Measurements from ENCODE around the gene SLC38A7.

The SLC38A7 gene

DNA sequence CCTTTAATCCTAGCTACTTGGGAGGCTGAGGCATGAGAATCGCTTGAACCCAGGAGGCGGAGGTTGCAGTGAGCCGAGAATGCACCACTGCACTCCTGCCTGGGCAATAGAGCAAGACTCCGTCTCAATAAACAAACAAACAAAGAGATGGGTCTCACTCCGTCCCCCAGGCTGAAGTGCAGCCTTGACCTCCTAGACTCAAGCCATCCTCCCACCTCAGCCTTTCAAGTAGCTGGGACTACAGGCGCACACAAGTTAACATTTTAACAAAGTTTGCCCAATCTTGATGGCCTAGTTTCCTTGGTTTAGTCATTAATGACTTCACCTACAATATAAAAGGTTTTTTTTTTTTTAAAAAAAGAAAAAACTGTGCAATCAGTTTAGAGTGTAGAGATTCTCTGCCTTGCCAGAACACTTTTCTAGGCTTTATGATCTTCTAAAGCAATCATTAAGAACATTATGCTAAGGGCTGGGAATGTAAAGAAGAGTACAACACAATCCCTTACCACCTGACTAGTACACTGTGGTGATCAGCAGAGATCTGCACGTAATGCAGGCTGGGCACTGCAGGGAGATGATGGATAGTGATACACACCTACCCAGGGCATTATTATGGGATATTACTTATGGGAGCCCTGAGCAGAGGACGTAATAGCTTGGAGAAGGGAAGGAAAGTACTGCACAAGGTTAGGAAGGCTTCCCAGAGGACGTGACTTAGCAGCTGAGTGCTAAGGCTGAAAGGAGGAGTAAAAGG is 42.6 kb upstream of the SLC38A7 start:
- Histone ChIP-seq H2BK15ac (ENCODE audit: low read depth, poor library complexity, severe bottlenecking) (no peak overlapping the region), H3K27ac (ENCODE audit: low read length, poor library complexity, severe bottlenecking) (no peak overlapping the region), H3K4ac (ENCODE audit: low read depth in 1 of 2, low read length in 2 of 2) (no peak overlapping the region), H3K36me3 (ENCODE audit: control insufficient read depth in 1 of 2, insufficient read depth in 2 of 2, low read depth in 1 of 2, low read length in 2 of 2) (peaks cover 9 to 16% of the 10 kb centered on the region in 2 experiments), H3K14ac (ENCODE audit: low read length in 2 of 2) (no peak overlapping the region), H3K18ac (ENCODE audit: low read depth in 1 of 2, low read length in 2 of 2) (no peak overlapping the region), H2BK5ac (ENCODE audit: low read depth, low read length, poor library complexity, severe bottlenecking) (no peak overlapping the region), H2AK5ac (ENCODE audit: low read length, severe bottlenecking) (no peak overlapping the region), H3K27me3 (ENCODE audit: control insufficient read depth in 1 of 2, insufficient read depth in 1 of 2, low read length in 2 of 2) (no peaks in the 10 kb centered on the region), H3K23ac (ENCODE audit: low read length in 2 of 2) (no peak overlapping the region), H2BK120ac (ENCODE audit: low read depth, low read length) (no peak overlapping the region), H3K79me1 (replicated peaks; ENCODE audit: low read length, poor library complexity, severe bottlenecking) (peaks cover 16% of the 10 kb centered on the region), H2AFZ (ENCODE audit: low read depth, low read length) (no peak overlapping the region), H3K4me3 (ENCODE audit: insufficient read depth in 1 of 2, low read depth in 1 of 2, low read length in 2 of 2) (no peak overlapping the region), H3K9ac (ENCODE audit: low read length) (no peak overlapping the region), H4K91ac (ENCODE audit: low read length) (no peak overlapping the region), H4K8ac (ENCODE audit: low read length) (no peak overlapping the region), H3K4me2 (ENCODE audit: low read length, poor library complexity, severe bottlenecking) (no peak overlapping the region), H3K9me3 (ENCODE audit: control insufficient read depth, low read length) (no peaks in the 10 kb centered on the region), H2BK12ac (ENCODE audit: low read length in 2 of 2) (no peak overlapping the region), H3K4me1 (ENCODE audit: control insufficient read depth, insufficient read depth, low read depth, low read length) (no peaks in the 10 kb centered on the region)
- DNase-seq, result no peak
- WGBS, result 90% methylated on average over 9 of the region's 9 CpGs

DNA sequence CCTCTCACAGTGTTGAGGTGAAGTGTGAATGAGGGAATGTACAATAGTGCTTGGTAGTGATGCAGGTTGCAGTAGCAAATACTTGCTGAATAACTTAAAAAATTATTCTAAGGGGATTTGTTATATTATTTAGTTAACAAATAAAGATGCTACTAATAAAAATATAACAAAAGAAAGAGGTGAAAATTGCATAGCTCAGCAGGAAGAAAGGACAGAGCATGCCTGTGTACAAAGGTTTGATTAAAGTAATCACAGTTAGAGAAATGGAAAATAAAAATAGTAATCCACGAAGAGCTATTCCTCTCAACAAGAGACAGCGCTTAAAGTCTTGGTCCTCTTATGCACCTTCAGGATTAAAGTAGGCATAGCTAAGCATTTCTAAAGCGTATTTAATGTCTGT is 38.5 kb upstream of the SLC38A7 start:
- no peak overlapping the region for H2BK120ac ChIP-seq (ENCODE audit: low read depth, low read length)
- no peak overlapping the region for H3K18ac ChIP-seq (ENCODE audit: low read depth in 1 of 2, low read length in 2 of 2)
- no peak overlapping the region for H3K4ac ChIP-seq (ENCODE audit: low read depth in 1 of 2, low read length in 2 of 2)
- no peaks in the 10 kb centered on the region for H3K27me3 ChIP-seq (ENCODE audit: control insufficient read depth in 1 of 2, insufficient read depth in 1 of 2, low read length in 2 of 2)
- DNase-seq, result no peak
- H3K9me3 ChIP-seq (ENCODE audit: control insufficient read depth, low read length), result no peaks in the 10 kb centered on the region
- H3K36me3 ChIP-seq (ENCODE audit: control insufficient read depth in 1 of 2, insufficient read depth in 2 of 2, low read depth in 1 of 2, low read length in 2 of 2), result peaks cover 24 to 43% of the 10 kb centered on the region in 2 experiments
- H3K14ac ChIP-seq (ENCODE audit: low read length in 2 of 2), result no peak overlapping the region
- H3K9ac ChIP-seq (ENCODE audit: low read length), result no peak overlapping the region
- no peaks in the 10 kb centered on the region for H3K4me1 ChIP-seq (ENCODE audit: control insufficient read depth, insufficient read depth, low read depth, low read length)
- peaks cover 10% of the 10 kb centered on the region for H3K79me1 ChIP-seq (replicated peaks; ENCODE audit: low read length, poor library complexity, severe bottlenecking)
- H4K8ac ChIP-seq (ENCODE audit: low read length), result no peak overlapping the region
- H3K23ac ChIP-seq (ENCODE audit: low read length in 2 of 2), result no peak overlapping the region
- H2BK5ac ChIP-seq (ENCODE audit: low read depth, low read length, poor library complexity, severe bottlenecking), result no peak overlapping the region
- no peak overlapping the region for H2AFZ ChIP-seq (ENCODE audit: low read depth, low read length)
- H2AK5ac ChIP-seq (ENCODE audit: low read length, severe bottlenecking), result no peak overlapping the region
- H3K4me2 ChIP-seq (ENCODE audit: low read length, poor library complexity, severe bottlenecking), result no peak overlapping the region
- no peak overlapping the region for H3K4me3 ChIP-seq (ENCODE audit: insufficient read depth in 1 of 2, low read depth in 1 of 2, low read length in 2 of 2)
- no peak overlapping the region for H2BK12ac ChIP-seq (ENCODE audit: low read length in 2 of 2)
- H4K91ac ChIP-seq (ENCODE audit: low read length), result no peak overlapping the region
- H3K27ac ChIP-seq (ENCODE audit: low read length, poor library complexity, severe bottlenecking), result no peak overlapping the region
- 83% methylated on average over 1 of the region's 3 CpGs for WGBS
- no peak overlapping the region for H2BK15ac ChIP-seq (ENCODE audit: low read depth, poor library complexity, severe bottlenecking)

DNA sequence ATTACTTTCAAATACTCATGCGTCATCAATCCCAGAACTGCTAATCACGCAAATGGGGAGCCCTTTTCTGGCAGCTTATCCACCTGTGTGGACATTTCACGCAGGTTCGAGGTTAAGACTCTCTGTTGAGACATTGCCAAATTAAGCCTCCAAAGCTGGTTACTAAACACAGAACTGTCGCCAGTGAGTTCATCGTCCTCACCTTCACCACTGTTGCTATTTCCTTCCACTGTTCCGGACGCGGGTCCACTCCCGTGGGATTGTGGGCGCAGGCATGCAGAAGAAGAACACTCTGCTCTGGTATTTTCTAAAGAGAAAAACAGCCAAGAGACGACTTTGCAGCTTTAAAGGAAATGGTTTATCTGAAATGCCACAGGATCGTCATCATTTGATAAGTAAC is 33.4 kb upstream of the SLC38A7 start:
- H3K14ac ChIP-seq (ENCODE audit: low read length in 2 of 2), result no peak overlapping the region
- H3K79me1 ChIP-seq (replicated peaks; ENCODE audit: low read length, poor library complexity, severe bottlenecking), result peaks cover 6% of the 10 kb centered on the region
- no peaks in the 10 kb centered on the region for H3K9me3 ChIP-seq (ENCODE audit: control insufficient read depth, low read length)
- H4K8ac ChIP-seq (ENCODE audit: low read length), result no peak overlapping the region
- no peaks in the 10 kb centered on the region for H3K27me3 ChIP-seq (ENCODE audit: control insufficient read depth in 1 of 2, insufficient read depth in 1 of 2, low read length in 2 of 2)
- H3K23ac ChIP-seq (ENCODE audit: low read length in 2 of 2), result no peak overlapping the region
- no peak overlapping the region for H3K4ac ChIP-seq (ENCODE audit: low read depth in 1 of 2, low read length in 2 of 2)
- no peak overlapping the region for H3K18ac ChIP-seq (ENCODE audit: low read depth in 1 of 2, low read length in 2 of 2)
- no peak overlapping the region for H2AFZ ChIP-seq (ENCODE audit: low read depth, low read length)
- H4K91ac ChIP-seq (ENCODE audit: low read length), result no peak overlapping the region
- H2AK5ac ChIP-seq (ENCODE audit: low read length, severe bottlenecking), result no peak overlapping the region
- no peak overlapping the region for H3K4me2 ChIP-seq (ENCODE audit: low read length, poor library complexity, severe bottlenecking)
- no peak overlapping the region for H3K27ac ChIP-seq (ENCODE audit: low read length, poor library complexity, severe bottlenecking)
- no peak overlapping the region for H3K9ac ChIP-seq (ENCODE audit: low read length)
- H3K4me1 ChIP-seq (ENCODE audit: control insufficient read depth, insufficient read depth, low read depth, low read length), result no peaks in the 10 kb centered on the region
- H3K36me3 ChIP-seq (ENCODE audit: control insufficient read depth in 1 of 2, insufficient read depth in 2 of 2, low read depth in 1 of 2, low read length in 2 of 2), result peaks cover 44 to 78% of the 10 kb centered on the region in 2 experiments
- no peak for DNase-seq
- no peak overlapping the region for H2BK5ac ChIP-seq (ENCODE audit: low read depth, low read length, poor library complexity, severe bottlenecking)
- H2BK12ac ChIP-seq (ENCODE audit: low read length in 2 of 2), result no peak overlapping the region
- WGBS, result 98% methylated on average over 13 of the region's 13 CpGs
- H3K4me3 ChIP-seq (ENCODE audit: insufficient read depth in 1 of 2, low read depth in 1 of 2, low read length in 2 of 2), result no peak overlapping the region
- H2BK120ac ChIP-seq (ENCODE audit: low read depth, low read length), result no peak overlapping the region
- H2BK15ac ChIP-seq (ENCODE audit: low read depth, poor library complexity, severe bottlenecking), result no peak overlapping the region

DNA sequence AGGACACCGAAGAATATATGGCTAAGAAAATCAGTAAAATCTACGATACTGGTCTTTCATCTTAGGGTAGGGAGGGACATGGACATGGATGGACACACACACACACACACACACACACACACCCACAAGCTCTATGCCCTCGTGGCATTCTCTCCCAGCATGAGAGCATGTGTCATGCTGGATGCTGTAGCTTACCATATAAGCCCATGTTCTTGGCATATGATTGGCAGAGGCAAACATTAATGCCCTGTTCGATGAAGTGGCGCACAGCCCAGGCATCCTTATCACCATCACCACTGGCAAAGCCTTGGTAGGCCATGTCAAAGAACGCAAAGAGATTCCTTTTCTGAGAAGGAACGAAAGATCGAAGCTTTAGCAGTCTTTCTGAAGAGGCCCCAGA is 31.9 kb upstream of the SLC38A7 start:
- no peak for DNase-seq
- Histone ChIP-seq H2BK12ac (ENCODE audit: low read length in 2 of 2) (no peak overlapping the region), H3K14ac (ENCODE audit: low read length in 2 of 2) (no peak overlapping the region), H3K23ac (ENCODE audit: low read length in 2 of 2) (no peak overlapping the region), H2BK15ac (ENCODE audit: low read depth, poor library complexity, severe bottlenecking) (no peak overlapping the region), H4K8ac (ENCODE audit: low read length) (no peak overlapping the region), H2BK5ac (ENCODE audit: low read depth, low read length, poor library complexity, severe bottlenecking) (no peak overlapping the region), H3K9ac (ENCODE audit: low read length) (no peak overlapping the region), H3K4me2 (ENCODE audit: low read length, poor library complexity, severe bottlenecking) (peak overlapping the region; percentile 29), H3K27me3 (ENCODE audit: control insufficient read depth in 1 of 2, insufficient read depth in 1 of 2, low read length in 2 of 2) (no peaks in the 10 kb centered on the region), H3K4me1 (ENCODE audit: control insufficient read depth, insufficient read depth, low read depth, low read length) (no peaks in the 10 kb centered on the region), H3K36me3 (ENCODE audit: control insufficient read depth in 1 of 2, insufficient read depth in 2 of 2, low read depth in 1 of 2, low read length in 2 of 2) (peaks cover 48 to 78% of the 10 kb centered on the region in 2 experiments), H3K27ac (ENCODE audit: low read length, poor library complexity, severe bottlenecking) (no peak overlapping the region), H3K4ac (ENCODE audit: low read depth in 1 of 2, low read length in 2 of 2) (no peak overlapping the region), H2AK5ac (ENCODE audit: low read length, severe bottlenecking) (no peak overlapping the region), H2AFZ (ENCODE audit: low read depth, low read length) (no peak overlapping the region), H4K91ac (ENCODE audit: low read length) (no peak overlapping the region), H3K18ac (ENCODE audit: low read depth in 1 of 2, low read length in 2 of 2) (no peak overlapping the region), H3K9me3 (ENCODE audit: control insufficient read depth, low read length) (no peaks in the 10 kb centered on the region), H3K4me3 (ENCODE audit: insufficient read depth in 1 of 2, low read depth in 1 of 2, low read length in 2 of 2) (no peak overlapping the region), H3K79me1 (replicated peaks; ENCODE audit: low read length, poor library complexity, severe bottlenecking) (peaks cover 9% of the 10 kb centered on the region), H2BK120ac (ENCODE audit: low read depth, low read length) (no peak overlapping the region)
- 98% methylated on average over 8 of the region's 8 CpGs for WGBS
